GF-D8 (cell line): ENCODE data around the gene C5orf22.
A peak's percentile ranks its signal among the peaks of the same experiment; 100 is the strongest.
"Not testable (repeated sequence)": the region's sequence is repeated elsewhere in the genome, so short reads cannot be mapped to it uniquely, and the experiment has no call there.

Experiments used
- DNase-seq: peaks from one replicate; lab custom pipeline; 2025; lab: John Stamatoyannopoulos, UW

C5orf22 gene

DNA sequence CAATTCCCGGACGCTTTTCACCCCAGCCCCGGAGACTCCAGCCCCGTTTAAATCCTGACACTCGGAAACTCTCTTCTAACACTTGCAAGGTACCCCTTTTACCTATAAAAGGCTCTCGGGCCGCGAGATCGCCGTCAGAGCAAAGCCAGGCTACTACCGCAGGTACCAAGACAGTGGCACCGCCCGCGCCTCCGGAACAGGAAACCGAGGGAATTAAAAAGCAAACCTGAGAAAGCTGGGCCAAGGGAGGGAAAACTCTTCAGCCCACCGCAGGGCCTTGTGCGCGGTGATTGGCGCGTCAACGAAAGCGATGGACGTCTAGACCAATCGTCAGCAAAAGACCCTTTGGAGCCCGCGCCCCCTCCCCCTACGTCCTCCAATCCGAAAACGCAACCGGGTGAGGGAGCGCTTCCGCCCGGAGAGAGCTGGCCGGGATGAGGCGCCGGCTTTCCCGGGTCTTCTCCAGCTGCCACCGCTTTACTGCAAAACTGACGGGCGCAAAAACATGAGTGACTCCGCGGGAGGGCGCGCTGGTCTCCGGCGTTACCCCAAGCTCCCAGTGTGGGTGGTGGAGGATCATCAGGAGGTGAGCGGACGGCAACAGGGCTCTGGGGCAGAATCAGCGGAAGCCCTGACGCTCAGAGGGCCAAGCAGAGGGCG is at the start of gene C5orf22, which contains the start of gene DROSHA:
Gene C5orf22, plus strand, starts transcription at position 414 of the 660 bp plus-strand sequence. Its CDS starts 92 bp downstream, at position 506.
Gene DROSHA, minus strand, starts transcription at position 206 of the 660 bp plus-strand sequence. CDS start 3,034 bp downstream, outside the sequence.
- DNase-seq = peak; percentile 89

DNA sequence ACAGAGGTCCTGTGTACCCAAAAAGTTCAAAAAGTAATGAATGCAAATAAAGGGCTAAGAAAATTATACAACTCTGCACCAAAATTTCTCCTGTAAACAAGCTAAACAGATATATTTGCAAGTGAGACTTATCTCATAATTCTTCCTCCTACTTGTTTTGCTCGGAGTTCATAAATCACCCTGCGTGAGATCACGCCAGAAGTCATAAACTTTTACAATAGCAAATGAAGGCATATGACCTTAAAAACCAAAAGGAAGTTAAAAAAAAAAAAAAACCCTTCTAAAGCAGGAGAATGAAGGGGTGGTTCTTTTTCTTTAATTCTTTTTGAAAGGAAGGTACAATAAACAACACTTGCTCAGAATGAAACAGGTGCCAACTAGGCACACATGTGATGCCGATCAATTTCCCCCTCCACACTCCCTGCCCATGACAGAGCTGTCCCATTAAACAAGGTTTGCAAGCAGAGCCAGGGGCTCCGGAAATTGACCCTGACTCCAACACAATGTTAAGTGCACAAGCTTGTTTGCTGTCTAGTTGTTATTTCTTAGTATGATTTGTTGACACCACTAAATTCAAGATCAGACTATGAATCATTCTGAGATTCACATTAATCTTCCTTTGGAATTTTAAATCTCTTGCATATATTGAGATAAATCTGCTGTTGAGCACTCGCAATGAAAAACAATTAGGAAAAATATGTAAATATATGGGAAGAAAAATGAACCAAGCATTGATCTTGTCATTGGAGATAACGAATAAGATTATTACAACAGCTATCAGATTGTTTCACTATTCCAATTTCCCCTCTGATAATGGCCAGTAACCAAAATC is 46.5 kb upstream of the C5orf22 start:
- no peak for DNase-seq

DNA sequence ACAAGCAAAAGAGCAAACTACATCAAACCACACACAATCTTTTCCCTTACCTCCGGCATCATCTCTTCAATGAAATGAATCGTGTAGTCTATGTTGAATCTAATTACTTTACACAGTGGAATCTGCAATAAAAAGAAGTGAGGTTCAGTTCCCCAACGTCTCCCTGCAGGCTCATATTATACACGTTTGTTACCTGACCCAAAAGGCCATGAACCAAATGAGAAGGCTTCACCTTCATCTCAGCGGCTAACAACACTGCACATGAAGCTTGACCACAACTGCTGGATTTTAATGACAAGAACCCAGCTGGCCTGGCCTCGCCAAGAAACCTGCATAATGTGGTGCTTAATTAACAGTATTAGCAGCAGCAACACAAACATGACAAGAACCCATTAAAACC is 45.7 kb upstream of the C5orf22 start:
- no peak for DNase-seq

DNA sequence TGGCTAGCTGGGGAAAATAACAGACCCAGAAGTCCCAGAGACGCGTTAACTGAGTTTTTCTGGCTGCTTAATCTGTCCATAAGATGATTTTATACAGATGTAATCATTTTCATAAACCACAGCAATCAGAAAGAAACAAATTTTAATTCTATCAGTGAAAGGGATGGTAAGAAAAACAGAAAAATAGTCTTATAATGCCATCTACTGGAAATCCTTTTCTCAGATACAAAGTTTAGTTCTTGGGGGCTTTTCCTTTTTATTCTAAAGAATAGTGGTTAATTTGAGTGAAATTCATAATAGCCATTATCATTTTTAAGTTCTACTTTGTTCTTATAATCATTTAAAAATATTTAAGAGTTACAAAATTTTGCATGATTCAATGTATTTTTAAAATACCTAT is 44.6 kb upstream of the C5orf22 start:
- DNase-seq = no peak

DNA sequence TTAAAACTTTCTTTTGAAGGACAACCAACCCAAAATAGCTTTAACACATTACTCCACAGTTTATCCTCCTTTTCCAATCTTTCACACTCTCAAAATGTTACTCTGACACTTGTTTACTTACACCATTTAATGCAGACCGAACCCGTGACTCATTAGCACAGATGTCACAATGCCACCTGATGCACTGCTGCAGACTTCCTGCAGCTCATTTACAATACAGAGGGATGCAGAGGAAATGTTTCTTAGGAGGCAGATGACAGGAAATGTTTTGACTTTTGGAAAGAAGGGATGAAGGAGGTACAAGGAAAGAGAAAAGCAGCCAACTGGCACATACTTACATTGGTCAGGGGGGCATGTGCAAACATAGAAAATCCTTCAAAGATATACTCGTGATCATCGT is 39.2 kb upstream of the C5orf22 start:
- no peak for DNase-seq

DNA sequence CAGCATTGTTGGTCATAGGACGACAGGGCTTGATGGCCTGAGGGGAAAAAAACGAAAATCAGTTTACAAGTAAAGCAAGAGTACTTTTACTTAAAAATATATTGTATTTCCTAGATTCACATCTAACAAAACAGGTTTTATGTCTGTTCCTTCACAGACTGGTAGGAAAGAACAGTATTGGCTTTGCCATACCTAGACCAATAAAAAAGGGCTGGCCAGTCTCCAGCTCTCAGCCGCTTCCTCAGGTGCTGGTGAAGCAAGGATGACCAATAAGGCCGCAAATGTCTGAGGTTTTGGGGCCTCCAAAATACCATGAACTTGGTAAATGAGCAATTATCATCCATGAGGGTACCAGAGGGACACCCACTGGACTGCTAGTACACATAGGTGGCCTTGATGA is 36.8 kb upstream of the C5orf22 start:
- no peak for DNase-seq

DNA sequence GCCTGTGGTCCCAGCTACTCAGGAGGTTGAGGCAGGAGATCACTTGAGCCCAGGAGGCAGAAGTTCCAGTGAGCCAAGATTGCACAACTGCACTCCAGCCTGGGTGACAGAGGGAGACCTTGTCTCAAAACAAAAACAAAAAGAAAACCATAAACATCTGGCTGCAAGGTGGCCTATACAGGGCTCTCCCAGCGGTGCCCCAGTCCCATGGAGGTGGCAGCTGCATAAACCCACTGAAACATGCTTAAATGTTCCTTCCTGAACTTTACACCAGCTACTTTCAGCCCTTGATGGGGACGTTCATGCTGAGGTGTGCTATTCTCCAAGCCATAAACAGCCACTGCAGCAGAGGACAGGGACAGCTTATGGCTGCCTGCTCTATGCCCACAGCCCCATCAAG is 35.8 kb upstream of the C5orf22 start:
- no peak for DNase-seq

DNA sequence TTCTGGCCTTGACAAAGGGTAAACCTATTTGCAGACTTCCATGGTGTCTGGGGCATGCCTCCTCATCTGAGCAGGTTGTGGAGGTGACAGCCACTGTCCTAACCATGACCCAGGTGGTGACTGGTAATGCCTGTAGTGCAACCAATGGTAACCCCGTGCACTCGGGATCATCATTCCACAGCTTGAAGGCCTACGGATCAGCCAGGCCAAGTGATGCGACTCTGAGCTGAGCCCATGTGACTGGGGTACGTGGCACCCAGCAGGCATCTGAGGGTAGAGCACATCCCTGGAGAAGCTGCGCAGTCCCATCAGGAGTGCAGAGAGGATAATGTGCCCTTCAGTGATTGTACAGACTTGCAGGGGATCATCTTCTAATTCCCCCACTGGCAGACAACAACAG is 35.2 kb upstream of the C5orf22 start:
- DNase-seq = no peak

DNA sequence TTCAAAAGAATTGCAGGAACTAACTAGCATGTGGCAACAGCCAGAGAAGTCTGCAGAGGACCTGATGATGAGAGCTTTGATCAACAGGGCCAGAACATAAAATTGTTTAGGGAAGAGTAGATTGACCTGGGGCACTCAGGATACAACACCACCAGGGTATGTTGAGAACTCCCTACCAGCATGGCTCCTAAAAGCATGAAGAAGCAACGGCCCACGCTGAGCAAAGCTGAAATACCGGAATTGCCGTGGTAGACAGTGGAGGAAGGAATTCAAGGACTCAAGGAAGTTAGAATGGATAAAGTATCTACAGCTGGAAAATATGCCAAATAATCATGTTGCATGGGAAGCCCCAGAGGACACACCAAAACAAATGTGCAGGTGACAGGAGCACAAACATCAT is 31.8 kb upstream of the C5orf22 start:
- no peak for DNase-seq

DNA sequence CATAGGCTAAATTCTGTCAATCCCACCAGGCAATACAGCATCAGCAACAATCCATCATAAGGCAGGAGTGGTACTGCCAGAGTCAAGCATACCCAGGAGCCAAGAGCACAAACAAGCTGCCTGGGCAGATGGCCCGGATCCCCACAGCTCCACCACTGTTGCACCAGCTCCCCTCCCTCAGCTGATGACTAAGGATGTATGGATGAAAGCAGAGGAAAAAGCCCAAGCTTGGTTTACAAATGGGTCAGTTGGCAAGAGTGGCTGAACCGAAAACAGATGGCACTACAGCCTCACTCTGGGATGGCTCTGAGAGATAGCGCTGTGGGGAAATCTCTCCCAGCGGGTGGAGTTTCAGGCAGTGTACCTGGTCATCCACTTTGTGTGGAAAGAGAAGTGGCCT is 29.6 kb upstream of the C5orf22 start:
- no peak for DNase-seq

DNA sequence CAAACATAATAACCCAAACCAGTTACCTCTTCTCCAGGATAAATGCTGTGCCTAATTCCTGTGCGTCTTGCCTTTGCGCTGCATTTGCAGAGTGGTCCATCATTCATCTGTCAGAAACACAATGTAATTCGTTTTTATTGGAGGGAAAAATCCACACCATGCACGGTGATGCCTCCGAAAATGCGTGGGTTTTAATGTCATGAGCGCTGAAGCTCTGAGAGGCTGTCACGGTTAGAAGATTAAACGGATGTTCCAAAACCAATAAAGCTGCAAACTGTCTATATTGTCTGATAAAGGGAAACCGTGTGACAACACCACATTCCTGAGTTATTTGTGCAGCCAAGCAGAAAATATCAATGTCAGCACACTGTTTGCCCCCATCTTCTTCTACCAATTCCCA is 27.6 kb upstream of the C5orf22 start:
- no peak for DNase-seq

DNA sequence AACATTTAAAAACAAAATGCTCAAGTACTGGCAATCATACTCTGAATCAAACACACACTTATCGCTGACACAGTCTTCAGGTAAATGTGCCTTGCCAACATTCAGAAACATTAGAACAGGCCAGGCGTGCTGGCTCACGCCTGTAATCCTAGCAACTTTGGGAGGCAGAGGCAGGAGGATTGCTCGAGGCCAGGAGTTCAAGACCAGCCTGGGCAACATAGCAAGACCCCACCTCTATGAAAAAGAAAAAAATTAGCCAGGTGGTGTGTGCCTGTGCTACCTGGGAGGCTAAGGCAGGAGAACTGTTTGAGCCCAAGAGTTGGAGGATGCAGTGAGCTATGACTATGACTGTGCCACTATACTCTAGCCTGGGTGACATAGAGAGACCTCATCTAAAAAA is 20.8 kb upstream of the C5orf22 start:
- DNase-seq = no peak

DNA sequence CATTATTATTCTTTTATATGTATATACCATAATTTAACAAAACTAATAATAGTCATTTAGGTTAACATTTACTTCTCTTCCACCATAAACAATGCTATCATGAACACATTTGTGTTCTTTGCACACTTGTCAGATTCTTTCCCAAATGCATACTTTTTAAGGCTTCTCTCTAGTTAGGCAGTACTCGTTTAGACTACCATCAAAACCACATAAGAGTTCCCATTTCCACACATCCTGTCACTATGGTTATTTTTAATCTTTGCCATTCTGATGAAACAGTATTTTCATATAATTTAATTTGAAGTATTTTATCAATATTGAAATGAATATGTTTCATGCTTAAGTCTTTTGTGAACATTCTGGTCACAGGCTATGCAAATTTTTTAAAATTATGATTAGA is 15.3 kb upstream of the C5orf22 start:
- DNase-seq = peak; percentile 55

DNA sequence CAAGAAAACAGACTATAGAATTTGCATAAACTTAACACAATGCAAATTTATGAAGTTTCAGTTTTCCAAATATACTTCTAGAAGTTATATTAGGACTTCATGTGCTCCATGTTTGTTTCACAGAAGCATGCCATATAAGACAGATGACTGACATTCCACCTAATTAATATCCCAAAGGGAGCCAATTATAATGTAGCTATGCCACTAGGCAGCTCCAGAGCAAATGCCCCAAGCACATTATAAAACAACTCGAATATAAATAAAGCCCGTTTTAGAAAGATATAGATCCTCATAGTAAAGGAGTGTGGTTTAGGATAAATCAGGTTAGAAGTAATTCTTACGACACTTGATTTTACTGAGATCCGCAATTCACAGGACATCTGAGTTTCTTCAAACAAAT is 9.1 kb upstream of the C5orf22 start:
- DNase-seq = no peak

DNA sequence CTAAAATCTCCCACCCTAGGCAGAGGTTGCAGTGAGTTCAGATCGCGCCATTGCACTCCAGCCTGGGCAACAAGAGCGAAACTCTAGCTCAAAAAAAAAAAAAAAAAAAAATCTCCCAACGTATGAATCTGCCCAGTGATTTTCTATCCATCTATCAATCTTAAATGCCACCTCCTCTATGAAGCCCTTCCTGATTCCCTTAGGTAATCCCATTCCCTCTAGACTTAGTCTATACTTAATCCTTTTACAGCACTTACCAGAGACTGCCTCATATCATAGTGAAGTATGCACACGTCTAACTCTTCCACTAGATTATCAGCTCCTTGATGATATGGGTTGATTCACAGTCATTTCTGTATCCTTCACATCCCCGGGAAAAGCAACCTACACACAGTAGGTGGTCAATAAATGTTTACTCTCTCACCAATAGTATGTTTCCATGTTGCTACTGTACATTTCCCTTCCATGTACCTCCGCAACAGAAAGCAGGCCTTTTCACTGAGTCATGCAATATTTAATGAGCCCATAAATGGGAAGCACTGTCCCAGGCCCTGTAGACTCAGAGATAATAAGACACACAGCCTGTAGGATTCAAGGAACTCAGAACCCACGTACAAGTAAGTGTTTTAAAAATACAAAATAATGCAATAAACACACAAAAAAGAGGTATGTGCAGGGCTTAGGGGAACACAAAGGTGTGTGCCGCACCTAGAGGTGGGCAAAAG is 1.4 kb upstream of the C5orf22 start:
- peak; percentile 19 for DNase-seq

DNA sequence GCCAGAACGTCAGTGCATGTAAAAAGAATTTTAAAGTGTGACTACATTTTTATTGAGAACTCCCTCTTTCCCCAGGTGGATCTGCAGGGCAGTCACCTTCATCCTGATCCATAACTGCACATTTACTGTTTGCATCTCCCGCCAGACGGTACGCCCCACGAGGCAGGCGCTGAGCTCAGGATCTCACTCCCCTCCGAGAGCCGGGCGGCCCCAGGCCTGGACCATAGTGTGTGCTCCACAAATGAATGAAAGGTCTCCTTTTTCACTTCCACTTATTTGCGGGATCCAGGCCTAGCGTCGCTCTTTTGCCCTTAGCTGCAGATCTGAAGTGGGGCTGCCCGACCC is 586 bp upstream of the C5orf22 start:
- DNase-seq = no peak

DNA sequence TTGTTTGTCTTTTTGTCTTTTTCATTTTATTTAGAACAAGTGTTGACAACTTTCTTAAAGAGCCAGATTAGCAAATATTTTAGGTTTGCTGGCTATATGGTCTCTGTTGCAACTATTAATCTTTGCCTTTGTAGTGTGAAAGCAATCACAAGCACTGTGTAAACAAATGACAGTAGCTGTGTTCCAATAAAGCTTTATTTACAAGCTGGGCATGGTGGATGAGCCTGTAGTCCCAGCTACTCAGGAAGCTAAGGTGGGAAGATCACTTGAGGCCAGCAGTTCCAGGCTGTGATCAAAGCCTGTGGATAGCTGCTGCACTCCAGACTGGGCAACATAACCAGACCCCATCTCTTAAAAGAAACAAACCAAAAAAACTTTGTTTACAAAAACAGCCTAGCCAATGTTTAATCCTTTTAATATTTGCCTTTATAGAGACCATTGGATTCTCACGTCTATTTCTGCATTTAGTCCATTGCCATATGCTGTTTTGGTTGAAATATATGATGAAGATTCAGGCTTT is 2.5 kb downstream of the C5orf22 start:
- DNase-seq = no peak

DNA sequence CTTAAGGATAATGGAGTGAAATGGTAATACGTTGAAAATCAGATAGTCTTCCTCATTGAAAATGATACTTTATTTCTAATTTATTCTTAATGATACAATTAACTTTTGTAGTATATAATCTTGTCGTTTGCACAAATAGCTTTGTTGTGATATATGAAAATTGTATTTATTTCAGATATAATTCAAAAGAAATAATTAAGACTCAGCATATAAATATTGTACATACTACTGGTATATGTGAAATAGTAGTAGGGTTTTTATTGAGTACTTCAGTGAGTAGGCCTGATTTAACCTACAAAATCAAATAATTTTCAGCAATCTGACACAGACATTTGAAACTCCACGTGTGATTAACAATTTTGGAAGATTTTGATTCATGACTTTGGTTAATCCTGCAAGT is 4.8 kb downstream of the C5orf22 start:
- no peak for DNase-seq

DNA sequence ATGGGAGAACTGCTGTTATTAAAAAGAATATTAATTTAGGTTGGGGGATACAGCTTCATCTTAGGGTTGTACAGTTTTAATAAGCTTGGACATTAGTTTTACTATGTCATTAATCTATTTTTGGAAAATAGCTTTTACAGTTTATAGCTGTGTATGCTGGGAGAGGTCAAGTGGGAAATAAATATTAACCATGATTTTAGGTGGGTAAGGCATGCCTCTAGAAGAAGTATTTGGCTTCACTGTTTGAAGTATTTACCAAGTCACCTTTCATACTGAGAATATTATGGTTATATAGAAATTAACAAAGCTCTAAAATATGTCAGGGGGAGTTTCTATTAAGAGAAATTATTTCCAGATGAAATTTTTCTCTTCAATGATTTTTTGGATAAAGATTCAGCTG is 5.2 kb downstream of the C5orf22 start:
- DNase-seq = no peak

DNA sequence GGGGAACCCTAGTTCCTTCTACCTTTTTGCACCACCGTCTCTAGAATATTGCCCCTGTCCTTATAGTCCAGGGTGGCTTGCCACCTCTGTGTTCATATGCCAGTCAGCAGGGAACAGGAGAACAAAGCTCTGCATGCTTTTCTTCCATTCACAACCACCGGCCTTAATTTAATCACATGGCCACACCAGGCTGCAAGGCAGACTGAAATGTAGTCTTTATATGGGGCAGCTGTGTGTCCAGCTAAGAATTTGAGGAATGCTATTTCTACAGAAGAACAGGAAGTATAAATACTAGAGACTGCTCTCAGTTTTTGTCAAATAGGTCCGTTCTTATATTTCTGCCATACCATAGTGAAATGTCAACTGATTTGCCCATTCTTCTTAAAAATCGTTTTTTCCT is 5.8 kb downstream of the C5orf22 start:
- DNase-seq = no peak

DNA sequence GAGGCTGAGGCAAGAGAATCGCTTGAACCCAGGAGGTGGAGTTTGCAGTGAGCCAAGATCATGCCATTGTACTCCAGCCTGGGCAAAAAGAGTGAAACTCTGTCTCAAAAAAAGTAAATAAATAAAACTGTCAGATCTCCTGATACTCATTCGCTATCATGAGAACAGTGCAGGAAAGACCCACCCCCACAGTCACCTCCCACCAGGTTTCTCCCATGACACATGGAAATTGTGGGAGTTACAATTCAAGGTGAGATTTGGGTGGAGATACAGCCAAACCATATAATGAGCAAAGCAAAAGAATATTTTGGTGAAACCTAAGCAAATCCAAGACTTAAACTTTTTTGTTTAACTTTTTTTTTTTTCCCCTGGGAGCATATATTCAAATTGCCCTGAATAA is 17.0 kb downstream of the C5orf22 start:
- DNase-seq = not testable (repeated sequence)

DNA sequence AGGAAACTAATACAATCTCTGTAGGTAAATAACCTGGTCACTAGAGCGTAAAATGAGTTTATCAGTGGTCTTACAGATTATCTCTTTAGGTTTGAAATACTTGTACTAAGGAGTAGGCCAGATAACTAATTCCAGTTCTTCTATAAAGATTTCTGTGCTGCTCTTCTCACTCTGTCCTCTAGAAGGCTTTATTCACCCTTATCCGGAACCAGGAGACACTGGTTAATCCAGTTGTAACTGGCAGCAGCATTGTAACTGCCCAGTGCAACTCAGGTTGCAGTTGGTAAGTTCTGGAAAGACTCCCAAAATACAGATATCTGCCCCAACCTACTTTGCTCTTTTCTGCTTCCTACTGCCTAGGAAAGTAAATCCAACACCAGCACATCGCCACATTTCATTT is 19.8 kb downstream of the C5orf22 start:
- DNase-seq = no peak

DNA sequence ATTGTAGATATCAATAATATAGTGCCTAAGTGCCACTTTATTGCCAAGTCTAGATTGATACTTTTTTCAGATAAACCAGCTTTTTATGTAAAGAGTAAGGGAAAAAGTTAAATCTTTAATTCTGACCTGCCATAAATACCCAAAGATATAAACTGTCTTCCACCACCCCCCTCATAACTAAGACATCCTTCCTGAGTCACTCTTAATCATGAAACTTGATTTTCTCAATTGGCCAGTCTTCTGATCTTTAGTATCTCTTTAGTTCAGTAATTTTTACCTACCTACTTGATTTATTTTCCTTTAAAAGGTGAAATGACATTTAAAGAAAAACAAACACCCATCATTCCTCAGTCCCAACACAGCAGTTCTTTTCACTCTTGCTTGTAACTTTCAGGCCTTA is 21.8 kb downstream of the C5orf22 start:
- DNase-seq = no peak
